Inferior parietal cortex (tissue), 1 donor: ENCODE measurements around the gene GNG3.

Experiments used
- DNase-seq: peaks from one replicate; pipeline ENCODE4 v3.0.0-alpha.2; 2016; ENCODE audit errors: extremely low spot score

Gene GNG3

GRCh38 chr11:62757846-62758788 is 50.6 kb downstream of the GNG3 start:
- no peak for DNase-seq
